ENCODE measurements around the gene GRM3.

DNA sequence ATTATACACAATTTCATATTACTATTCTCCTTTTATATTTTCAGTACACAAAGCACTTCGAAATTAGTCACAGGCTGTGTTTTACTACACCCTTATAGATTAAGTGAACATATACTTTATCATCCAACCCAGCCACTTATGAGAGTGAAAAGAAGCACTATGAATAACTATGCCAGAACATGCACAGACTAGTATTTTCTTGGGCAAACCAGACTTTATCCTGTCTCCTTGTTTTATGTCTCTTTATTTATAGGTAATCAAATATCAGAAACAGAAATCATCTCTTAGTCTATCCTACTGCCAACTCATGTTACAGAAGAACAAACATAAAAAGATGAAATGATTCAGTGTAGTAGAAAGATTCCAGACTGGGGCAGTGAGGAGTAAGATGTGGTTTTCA is 171.8 kb downstream of the GRM3 start:
- TF ChIP-seq, protein P1, sequence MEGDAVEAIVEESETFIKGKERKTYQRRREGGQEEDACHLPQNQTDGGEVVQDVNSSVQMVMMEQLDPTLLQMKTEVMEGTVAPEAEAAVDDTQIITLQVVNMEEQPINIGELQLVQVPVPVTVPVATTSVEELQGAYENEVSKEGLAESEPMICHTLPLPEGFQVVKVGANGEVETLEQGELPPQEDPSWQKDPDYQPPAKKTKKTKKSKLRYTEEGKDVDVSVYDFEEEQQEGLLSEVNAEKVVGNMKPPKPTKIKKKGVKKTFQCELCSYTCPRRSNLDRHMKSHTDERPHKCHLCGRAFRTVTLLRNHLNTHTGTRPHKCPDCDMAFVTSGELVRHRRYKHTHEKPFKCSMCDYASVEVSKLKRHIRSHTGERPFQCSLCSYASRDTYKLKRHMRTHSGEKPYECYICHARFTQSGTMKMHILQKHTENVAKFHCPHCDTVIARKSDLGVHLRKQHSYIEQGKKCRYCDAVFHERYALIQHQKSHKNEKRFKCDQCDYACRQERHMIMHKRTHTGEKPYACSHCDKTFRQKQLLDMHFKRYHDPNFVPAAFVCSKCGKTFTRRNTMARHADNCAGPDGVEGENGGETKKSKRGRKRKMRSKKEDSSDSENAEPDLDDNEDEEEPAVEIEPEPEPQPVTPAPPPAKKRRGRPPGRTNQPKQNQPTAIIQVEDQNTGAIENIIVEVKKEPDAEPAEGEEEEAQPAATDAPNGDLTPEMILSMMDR (conservative IDR thresholded peaks at IDR 0.05; ENCODE audit: low read depth, low read length): no peak
- TF ChIP-seq EZH2phosphoT487 (IDR thresholded peaks at IDR 0.05; ENCODE audit: borderline replicate concordance, low read length): no peak
